ENCODE results near the gene SORBS2. TPM values are rescaled to one million over a fixed set of nuclear protein-coding genes. Genes with fewer than 3 reads are reported as not detected.
A peak's percentile ranks its signal among the peaks of the same experiment; 100 is the strongest.

SORBS2 gene
- total and polyA plus RNA-seq, 2 of the 8 experiments (the other 6 are each of a cell fraction or from before 2014, with no cell fraction given): 73.0 to 87.1 TPM

GRCh38 chr4:185592845-185593488 is 219.0 kb downstream of the SORBS2 start:
- POLR2A ChIA-PET (ENCODE audit: partially characterized antibody): no interaction called here

More at GRCh38 chr4:185592845-185593488, 219.0 kb downstream of the SORBS2 start:
- peaks cover 0 to 2% (median under 1%) of the 10 kb centered on the region in 4 experiments; a peak in 2 of 7 replicates for H3K27me3 ChIP-seq (replicated peaks in 1 of 4; ENCODE audit: control insufficient read depth in 3 of 4, extremely low read depth in 1 of 4, insufficient read depth in 3 of 4, low read length in 3 of 4)
- no peak overlapping the region for H2BK20ac ChIP-seq (ENCODE audit: low read length)
- peak overlapping the region; percentile 80; the same call in 1 of the 2 replicates for H3K18ac ChIP-seq (ENCODE audit: extremely low read depth, low read length)
- no peak overlapping the region for H4K8ac ChIP-seq (ENCODE audit: extremely low read depth, insufficient read depth, low read length)
- no peak overlapping the region for H3K4ac ChIP-seq (replicated peaks; ENCODE audit: insufficient read length, low read depth, low read length)
- no peak overlapping the region; a peak in 1 of 7 replicates for H3K9ac ChIP-seq (replicated peaks in 1 of 4; ENCODE audit: extremely low read depth in 1 of 4, low read depth in 3 of 4, low read length in 3 of 4)
- no peak overlapping the region for H3K27ac ChIP-seq (ENCODE audit: low read depth, low read length)
- 85% methylated on average over 9 of the region's 9 CpGs; no CpG with 5 or more reads in 1 of the 2 experiments for WGBS, 2 experiments (ENCODE audit: extremely low coverage in 1 of 2, insufficient coverage in 1 of 2, insufficient read length in 1 of 2, insufficient replicate concordance in 2 of 2, low coverage in 1 of 2, low lambda C conversion rate in 2 of 2, missing lambda C conversion rate in 1 of 2)
- H2AFZ ChIP-seq (ENCODE audit: low read length): peak overlapping the region; percentile 80
- no peak overlapping the region for H3K14ac ChIP-seq (ENCODE audit: insufficient read length)
- peaks cover 0 to 6% (median 2%) of the 10 kb centered on the region in 4 experiments; a peak in 4 of 7 replicates for H3K4me1 ChIP-seq (replicated peaks in 1 of 4; ENCODE audit: control insufficient read depth in 3 of 4, insufficient read depth in 4 of 4, low read length in 3 of 4)
- H3K4me2 ChIP-seq (ENCODE audit: insufficient read depth in 1 of 2, low read depth in 2 of 2, low read length in 2 of 2): no peak overlapping the region
- DNase-seq (ENCODE audit: low read depth in 1 of 2, low spot score in 2 of 2) (no peak), FAIRE-seq (peak; percentile 24)
- H3K23me2 ChIP-seq (ENCODE audit: low read depth, low read length): no peaks in the 10 kb centered on the region
- H4K20me1 ChIP-seq (replicated peaks in 1 of 2; ENCODE audit: control insufficient read depth in 1 of 2, insufficient read depth in 2 of 2, low read length in 2 of 2): no peaks in the 10 kb centered on the region
- no peaks in the 10 kb centered on the region for H3K9me3 ChIP-seq (ENCODE audit: insufficient read depth in 2 of 2, low read depth in 1 of 2, low read length in 1 of 2)
- H3K79me2 ChIP-seq (ENCODE audit: control insufficient read depth in 1 of 2, insufficient read depth in 2 of 2, low read length in 2 of 2): no peaks in the 10 kb centered on the region
- TF ChIP-seq GTF2F1 (IDR thresholded peaks at IDR 0.05; ENCODE audit: borderline replicate concordance, low read depth, low read length) (no peak), NRF1 (IDR thresholded peaks at IDR 0.05; ENCODE audit: low read depth, low read length) (no peak), RAD21 (IDR thresholded peaks at IDR 0.05 in 1 of 2, conservative IDR thresholded peaks at IDR 0.05 in 1 of 2; ENCODE audit: low read depth in 2 of 2, low read length in 2 of 2) (peak; percentile 20 to 25; a peak in 2 of 4 replicates), KDM1A (IDR thresholded peaks at IDR 0.05; ENCODE audit: borderline replicate concordance, low read length) (no peak), HDAC6 (IDR thresholded peaks at IDR 0.05; ENCODE audit: low read depth, low read length) (no peak), TCF12 (IDR thresholded peaks at IDR 0.05; ENCODE audit: low read depth, low read length) (no peak), BCL11A (IDR thresholded peaks at IDR 0.05; ENCODE audit: low read depth in 2 of 2, low read length in 2 of 2) (no peak)
- no peak overlapping the region for H2BK12ac ChIP-seq (ENCODE audit: low read depth, low read length)
- CTCF ChIA-PET (ENCODE audit: partially characterized antibody): interaction anchor here (0.6 to 3.5 kb wide), 5 partner anchors 35 to 1512 kb away, joined by 3 to 12 read pairs (median 3); no protein-coding TSS in a partner anchor
- no peak overlapping the region for H2BK120ac ChIP-seq (replicated peaks; ENCODE audit: low read depth, low read length)
- H4K5ac ChIP-seq (ENCODE audit: insufficient read length, low read depth, low read length): no peak overlapping the region
- H3K4me3 ChIP-seq (ENCODE audit: extremely low read depth in 1 of 4, insufficient read depth in 2 of 4, low read depth in 3 of 4, low read length in 4 of 4): no peak overlapping the region
- H2BK15ac ChIP-seq (ENCODE audit: low read length): 0 out of 2 replicates have a peak overlapping the region, but pooled peaks have one; percentile 49
- H3K79me1 ChIP-seq (ENCODE audit: low read depth, low read length): no peaks in the 10 kb centered on the region
- no peak overlapping the region for H3K23ac ChIP-seq (ENCODE audit: insufficient read length)
- H2AK5ac ChIP-seq (ENCODE audit: low read depth, low read length): no peak overlapping the region
- H3K56ac ChIP-seq (replicated peaks; ENCODE audit: insufficient read length, low read depth, low read length): no peak overlapping the region
- H2BK5ac ChIP-seq (ENCODE audit: low read depth, low read length): no peak overlapping the region
- H3K36me3 ChIP-seq (ENCODE audit: control insufficient read depth in 2 of 4, insufficient read depth in 4 of 4, low read length in 3 of 4): no peaks in the 10 kb centered on the region
- H4K91ac ChIP-seq (replicated peaks; ENCODE audit: insufficient read length, low read length): peak overlapping the region; percentile 45
